Spinal cord (tissue), 10 donors: ENCODE data around the gene RPRML. TPM values are rescaled to one million over a fixed set of nuclear protein-coding genes. Genes with fewer than 3 reads are reported as not detected.

ENCODE experiments used
- DNase-seq, 6 donors: peaks; one replicate each; pipeline versions ENCODE4 v3.0.0 to v3.0.0-alpha.2; 2013 to 2015; ENCODE audit warnings: low spot score in 6 of 6, low read depth in 4 of 6
- H3K27ac ChIP-seq: one replicate; pipeline ENCODE4 v1.5.1; 2013; ENCODE audit warnings: low read depth, low read length, control low read depth
- H3K27me3 ChIP-seq: one replicate; pipeline ENCODE4 v1.6.1; 2013; ENCODE audit warnings: low read length; ENCODE audit not compliant: control insufficient read depth, insufficient read depth
- H3K36me3 ChIP-seq: one replicate; pipeline ENCODE4 v1.6.1; 2013; ENCODE audit warnings: low read length; ENCODE audit not compliant: control insufficient read depth, insufficient read depth
- H3K4me1 ChIP-seq: one replicate; pipeline ENCODE4 v1.6.1; 2013; ENCODE audit warnings: low read length; ENCODE audit not compliant: control insufficient read depth, insufficient read depth
- H3K4me3 ChIP-seq: one replicate; pipeline ENCODE4 v1.5.1; 2013; ENCODE audit warnings: low read depth, low read length, control low read depth
- H3K9me3 ChIP-seq: one replicate; pipeline ENCODE4 v1.6.1; 2013; ENCODE audit warnings: low read length; ENCODE audit not compliant: control insufficient read depth, insufficient read depth
- WGBS: methylation state at CpG from one replicate; pipeline ENCODE4 v1.1.5; 2013; ENCODE audit warnings: missing lambda C conversion rate; ENCODE audit not compliant: insufficient coverage; 5-methylcytosine and 5-hydroxymethylcytosine counted together
- polyA plus RNA-seq, 2 donors: library from polyadenylated mRNA; unstranded; fragments of 120-200 nt; gene quantifications; one replicate each; pipeline ENCODE4 v1.2.1, GENCODE V29; 2013; ENCODE audit not compliant: insufficient read length in 2 of 2
- total RNA-seq, 2 donors: library from RNA; depleted of rRNA in 1 of 2; stranded (reverse); fragments of 120-200 nt in 1 of 2; fragments of >200 nt in 1 of 2; gene quantifications; one replicate each; pipeline versions ENCODE4 v1.2.3 to v1.2.4, GENCODE V29; 2013 to 2014
- donor health status: healthy.

The RPRML gene
- total and polyA plus RNA-seq, 4 donors, result 0.40 to 0.71 (median 0.51) TPM

GRCh38 chr17:46977750-46978488 lies 1.1 kb downstream of the RPRML start:
- 10% methylated on average over 36 of the region's 36 CpGs for WGBS
- Histone ChIP-seq H3K4me1 (peaks cover 21% of the 10 kb centered on the region), H3K4me3 (no peak overlapping the region), H3K36me3 (no peaks in the 10 kb centered on the region), H3K9me3 (no peaks in the 10 kb centered on the region), H3K27ac (no peak overlapping the region), H3K27me3 (peaks cover 37% of the 10 kb centered on the region)
- DNase-seq, result peak in 1 of 6 donors; percentile 39

GRCh38 chr17:46977348-46977747 lies 1.7 kb downstream of the RPRML start:
- peaks cover 21% of the 10 kb centered on the region for H3K4me1 ChIP-seq
- peak in 2 of 6 donors; percentile 21 to 42 for DNase-seq
- no peak overlapping the region for H3K4me3 ChIP-seq
- H3K27ac ChIP-seq, result no peak overlapping the region
- WGBS, result 50% methylated on average over 2 of the region's 7 CpGs
- H3K27me3 ChIP-seq, result peaks cover 37% of the 10 kb centered on the region
- H3K9me3 ChIP-seq, result no peaks in the 10 kb centered on the region
- no peaks in the 10 kb centered on the region for H3K36me3 ChIP-seq

- no peaks in the 10 kb centered on the region for H3K9me3 ChIP-seq
- peaks cover 21% of the 10 kb centered on the region for H3K4me1 ChIP-seq
- H3K27ac ChIP-seq, result no peak overlapping the region
- no peaks in the 10 kb centered on the region for H3K36me3 ChIP-seq
- 71% methylated on average over 9 of the region's 14 CpGs for WGBS
- H3K27me3 ChIP-seq, result peaks cover 37% of the 10 kb centered on the region
- H3K4me3 ChIP-seq, result no peak overlapping the region
- peak in 1 of 6 donors; percentile 41 for DNase-seq
Observed at GRCh38 chr17:46976626-46977270, 2.3 kb downstream of the RPRML start.

GRCh38 chr17:46975287-46975686 lies 3.8 kb downstream of the RPRML start:
- H3K4me1 ChIP-seq, result peaks cover 21% of the 10 kb centered on the region
- H3K36me3 ChIP-seq, result no peaks in the 10 kb centered on the region
- 83% methylated on average over 2 of the region's 4 CpGs for WGBS
- DNase-seq, result no peak
- H3K27ac ChIP-seq, result no peak overlapping the region
- no peaks in the 10 kb centered on the region for H3K9me3 ChIP-seq
- H3K4me3 ChIP-seq, result no peak overlapping the region
- H3K27me3 ChIP-seq, result peaks cover 29% of the 10 kb centered on the region

GRCh38 chr17:46974086-46974485 lies 5.0 kb downstream of the RPRML start:
- Histone ChIP-seq H3K27me3 (peaks cover 19% of the 10 kb centered on the region), H3K4me3 (no peak overlapping the region), H3K9me3 (no peaks in the 10 kb centered on the region), H3K4me1 (peaks cover 15% of the 10 kb centered on the region), H3K27ac (no peak overlapping the region), H3K36me3 (no peaks in the 10 kb centered on the region)
- DNase-seq, result no peak
- WGBS, result 90% methylated on average over 3 of the region's 11 CpGs

- H3K36me3 ChIP-seq, result no peaks in the 10 kb centered on the region
- no peak overlapping the region for H3K4me3 ChIP-seq
- H3K27me3 ChIP-seq, result peaks cover 7% of the 10 kb centered on the region
- H3K27ac ChIP-seq, result no peak overlapping the region
- no peaks in the 10 kb centered on the region for H3K9me3 ChIP-seq
- H3K4me1 ChIP-seq, result peaks cover 5% of the 10 kb centered on the region
- peak in 1 of 6 donors; percentile 25 for DNase-seq
- WGBS, result 55% methylated on average over 6 of the region's 6 CpGs
Observed at GRCh38 chr17:46972346-46972745, 6.7 kb downstream of the RPRML start.

- WGBS, result 94% methylated on average over 7 of the region's 10 CpGs
Observed at GRCh38 chr17:46971647-46972300, 7.3 kb downstream of the RPRML start.

GRCh38 chr17:46968896-46969295 lies 10.2 kb downstream of the RPRML start:
- DNase-seq, result no peak
- Histone ChIP-seq H3K27me3 (no peaks in the 10 kb centered on the region), H3K4me1 (no peaks in the 10 kb centered on the region), H3K27ac (no peak overlapping the region), H3K9me3 (no peaks in the 10 kb centered on the region), H3K36me3 (no peaks in the 10 kb centered on the region), H3K4me3 (no peak overlapping the region)
- WGBS, result 95% methylated on average over 8 of the region's 8 CpGs

More at GRCh38 chr17:46971647-46972300, 7.3 kb downstream of the RPRML start:
- no peaks in the 10 kb centered on the region for H3K9me3 ChIP-seq
- H3K36me3 ChIP-seq, result no peaks in the 10 kb centered on the region
- no peak overlapping the region for H3K4me3 ChIP-seq
- no peak for DNase-seq
- H3K4me1 ChIP-seq, result no peaks in the 10 kb centered on the region
- no peak overlapping the region for H3K27ac ChIP-seq
- peaks cover 2% of the 10 kb centered on the region for H3K27me3 ChIP-seq

- Histone ChIP-seq H3K27ac (no peak overlapping the region), H3K9me3 (no peaks in the 10 kb centered on the region), H3K36me3 (no peaks in the 10 kb centered on the region), H3K4me1 (no peaks in the 10 kb centered on the region), H3K27me3 (no peaks in the 10 kb centered on the region), H3K4me3 (no peak overlapping the region)
- WGBS, result 92% methylated on average over 6 of the region's 6 CpGs
- DNase-seq, result no peak
Observed at GRCh38 chr17:46968224-46968834, 10.7 kb downstream of the RPRML start.
